Activated CD4-positive, alpha-beta T cell treated with anti-CD3 and anti-CD28 coated beads for 1 hour (primary cell): Measurements from ENCODE around the gene LTBR.
"Not testable (repeated sequence)": the region's sequence is repeated elsewhere in the genome, so short reads cannot be mapped to it uniquely, and the experiment has no call there.

ENCODE experiments used
- DNase-seq: peaks from one replicate; pipeline ENCODE4 v3.0.0-alpha.2; 2020

Gene LTBR

DNA sequence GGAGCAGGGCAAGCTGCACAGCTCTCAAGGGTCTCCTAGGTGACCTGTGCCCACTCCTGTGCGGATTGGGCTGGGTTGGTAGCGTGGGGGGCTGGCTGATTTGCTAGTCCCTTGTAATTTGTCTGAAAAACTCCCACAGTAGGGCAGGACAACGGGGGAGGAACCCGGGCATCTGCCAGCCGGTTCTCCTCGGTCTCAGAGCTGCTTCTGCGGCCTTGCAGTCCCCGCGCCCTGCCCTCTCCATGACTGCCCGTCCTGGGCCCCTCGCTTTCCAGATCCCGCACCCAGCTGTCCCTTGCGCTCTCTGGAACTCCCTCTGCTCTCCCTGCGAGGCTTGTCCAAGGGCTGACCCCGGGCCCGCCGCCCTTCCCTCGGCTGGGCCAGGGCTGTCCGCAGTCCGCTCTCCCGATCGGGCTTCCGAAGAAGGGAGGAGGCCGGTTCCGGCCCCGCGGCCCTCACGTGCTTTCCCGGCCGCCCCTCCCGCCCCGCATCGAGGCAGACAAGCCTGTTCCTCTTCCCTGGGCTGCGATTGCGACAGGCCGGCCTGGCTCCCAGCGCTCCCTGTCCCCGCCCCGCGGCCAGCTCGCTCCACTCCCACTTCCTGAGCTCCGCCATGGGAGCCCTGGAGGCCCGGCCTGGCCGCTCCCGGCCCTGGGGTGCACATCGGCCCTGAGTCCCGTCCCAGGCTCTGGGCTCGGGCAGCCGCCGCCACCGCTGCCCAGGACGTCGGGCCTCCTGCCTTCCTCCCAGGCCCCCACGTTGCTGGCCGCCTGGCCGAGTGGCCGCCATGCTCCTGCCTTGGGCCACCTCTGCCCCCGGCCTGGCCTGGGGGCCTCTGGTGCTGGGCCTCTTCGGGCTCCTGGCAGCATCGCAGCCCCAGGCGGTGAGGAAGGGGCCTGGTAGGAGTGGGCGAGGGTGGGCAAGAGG is at the start of gene LTBR:
TSS of gene LTBR (plus strand) at position 591 of the 927 bp plus-strand sequence. CDS start at position 788, 197 bp downstream.
- no peak for DNase-seq

DNA sequence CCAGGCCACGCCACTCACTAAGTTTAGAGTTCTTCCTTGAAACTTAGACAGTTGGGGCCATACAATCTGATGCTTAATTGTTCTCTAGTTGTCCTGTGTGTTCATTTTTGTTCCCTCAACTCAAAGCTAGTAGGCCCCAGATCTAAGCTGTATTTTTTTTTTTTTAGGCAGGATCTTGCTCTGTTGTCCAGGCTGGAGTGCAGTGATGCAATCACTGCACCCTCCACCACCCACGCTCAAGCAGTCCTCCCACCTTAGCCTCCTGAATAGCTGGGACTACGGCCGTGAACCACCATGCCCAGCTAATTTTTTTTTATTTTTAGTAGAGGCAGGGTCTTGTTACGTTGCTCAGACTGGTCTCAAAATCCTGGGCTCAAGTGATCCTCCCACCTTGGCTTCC is 49.6 kb upstream of the LTBR start:
- no peak for DNase-seq

DNA sequence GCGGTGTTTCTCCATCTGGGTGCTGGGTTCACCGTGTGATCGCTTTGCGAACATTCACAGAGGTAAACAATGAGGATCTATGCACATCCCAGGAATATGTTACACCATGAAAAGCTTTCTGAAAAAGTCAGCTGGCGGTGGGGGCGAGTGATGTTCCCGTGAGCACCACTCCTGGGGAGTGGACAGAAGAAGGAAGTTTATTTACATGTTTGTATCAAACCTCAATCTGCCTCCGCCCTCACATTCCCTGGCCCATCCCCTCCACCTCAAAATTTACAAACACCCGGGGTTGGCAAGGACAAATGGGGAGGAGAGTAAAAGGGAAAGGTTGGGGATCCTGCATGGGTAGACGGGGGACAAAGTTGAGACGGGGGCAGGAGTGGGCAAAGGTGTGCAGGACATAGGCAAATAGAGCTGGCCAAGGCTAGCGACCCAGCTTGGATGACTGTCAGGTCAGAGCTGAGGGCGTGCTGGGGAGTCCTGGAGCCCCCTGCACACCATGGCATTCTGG is 49.0 kb upstream of the LTBR start:
- no peak for DNase-seq

DNA sequence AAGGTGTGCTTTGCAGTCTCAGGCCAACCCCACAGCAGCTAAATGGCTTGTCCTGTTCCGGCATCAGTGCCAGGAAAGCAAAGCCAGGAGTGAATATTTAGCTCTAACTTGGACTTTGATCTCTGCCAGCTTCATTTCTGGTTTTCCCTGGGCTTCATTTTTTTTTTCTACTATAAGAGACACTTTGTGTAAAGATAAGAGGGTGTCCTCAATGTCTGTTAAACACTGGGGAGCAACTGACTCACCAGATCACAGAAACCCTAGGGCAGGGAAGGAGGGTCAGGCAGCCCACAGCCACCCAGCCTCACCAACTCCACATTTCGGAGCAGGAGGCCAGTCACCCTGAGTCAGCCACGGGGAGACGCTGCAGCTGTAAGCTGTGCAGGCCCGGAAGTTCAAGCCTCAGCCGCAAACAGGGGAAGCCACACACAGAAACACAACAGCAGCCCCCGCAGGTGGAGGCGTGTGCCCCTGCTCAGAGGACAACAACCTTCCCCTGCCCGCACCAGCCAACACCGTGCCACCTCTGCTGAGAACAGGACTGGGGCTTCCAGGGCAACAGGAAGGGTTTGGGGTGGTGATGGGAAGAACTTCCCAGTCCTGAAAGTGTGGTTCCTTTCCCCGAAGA is 48.4 kb upstream of the LTBR start:
- peak; percentile 76 for DNase-seq

DNA sequence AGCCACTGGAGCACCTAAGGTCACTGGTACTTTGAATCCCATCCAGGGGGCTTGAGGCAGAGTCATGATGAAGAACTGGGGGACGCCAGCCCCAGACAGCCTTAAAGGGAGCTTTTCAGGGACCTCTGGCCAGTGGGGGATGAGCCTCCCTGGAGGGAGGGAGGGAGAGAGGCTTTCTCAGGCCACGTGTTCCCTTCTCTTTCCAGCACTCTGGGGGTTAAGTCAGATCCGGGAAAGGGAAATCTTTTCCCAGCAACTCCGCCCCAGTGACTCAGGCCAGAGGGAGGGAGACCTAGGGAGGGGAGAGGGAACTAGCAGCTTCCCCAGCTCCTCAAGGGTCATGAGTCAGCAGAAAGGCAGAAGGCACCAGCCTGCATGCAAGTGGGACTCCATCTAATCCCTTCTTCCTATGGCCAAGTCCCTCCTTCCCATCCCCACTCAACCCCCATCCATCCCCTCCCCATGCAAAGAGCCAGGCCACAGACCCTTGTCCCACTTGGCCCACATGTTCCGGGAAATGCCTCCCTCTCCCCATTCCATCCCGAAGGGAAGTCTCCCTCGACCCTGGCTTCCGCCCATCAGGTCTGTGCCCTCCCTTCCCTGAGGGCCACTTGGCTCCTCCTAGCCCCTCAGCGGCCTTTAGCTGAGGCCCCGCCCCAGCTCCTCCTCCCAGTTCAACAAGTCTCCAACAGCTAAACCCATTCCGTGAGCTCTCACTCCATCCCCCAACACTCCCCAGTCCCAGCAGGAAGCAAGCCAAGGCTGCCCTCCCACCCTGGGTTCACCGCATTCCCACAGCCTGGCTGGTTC is 47.7 kb upstream of the LTBR start:
- no peak for DNase-seq

DNA sequence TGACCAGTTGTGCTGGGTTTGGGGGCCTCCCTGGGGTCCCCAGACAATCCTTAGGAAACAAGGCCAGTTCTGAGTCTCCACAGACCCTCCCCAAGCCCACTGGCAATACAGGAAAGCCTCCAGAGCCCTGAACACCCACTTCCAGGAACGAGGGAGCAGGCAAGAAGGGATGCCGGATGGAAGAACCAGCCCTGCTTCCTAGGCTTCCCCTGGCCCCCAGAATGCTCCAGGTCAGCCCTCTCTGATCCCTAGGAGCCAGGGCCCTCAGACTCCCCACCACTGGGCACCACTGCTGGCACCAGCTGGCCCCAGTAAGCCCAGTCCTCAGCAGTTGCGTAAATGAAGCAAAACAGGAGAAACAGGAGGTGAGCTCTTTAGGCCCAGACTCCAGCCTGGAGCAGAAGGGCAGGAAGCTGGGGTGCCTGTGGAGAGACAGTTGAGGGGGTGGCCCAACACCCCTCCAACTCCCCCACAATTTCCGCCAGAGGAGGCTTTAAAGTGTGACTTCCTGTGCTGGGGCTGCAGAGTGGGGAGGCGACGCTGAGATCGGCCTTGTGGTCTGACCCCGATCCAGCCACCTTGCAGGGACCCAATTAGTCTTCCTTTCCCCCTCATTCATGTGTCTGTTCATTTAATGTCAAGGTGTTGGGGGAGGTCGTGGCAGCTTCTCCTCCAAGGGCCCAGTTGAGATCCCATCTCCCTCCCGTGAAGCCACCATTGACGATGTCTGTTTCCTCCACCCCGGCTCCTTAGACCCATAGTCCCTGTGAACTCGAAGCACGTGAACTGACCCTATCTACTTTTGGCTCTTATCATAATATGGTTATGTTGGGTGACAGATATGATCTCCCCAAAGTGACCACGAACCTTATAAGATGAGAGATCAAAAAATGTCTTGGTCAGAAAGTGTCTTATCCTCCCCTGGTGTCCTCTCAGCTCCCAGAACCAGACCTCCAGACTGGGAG is 46.8 kb upstream of the LTBR start:
- DNase-seq: peak; percentile 36

DNA sequence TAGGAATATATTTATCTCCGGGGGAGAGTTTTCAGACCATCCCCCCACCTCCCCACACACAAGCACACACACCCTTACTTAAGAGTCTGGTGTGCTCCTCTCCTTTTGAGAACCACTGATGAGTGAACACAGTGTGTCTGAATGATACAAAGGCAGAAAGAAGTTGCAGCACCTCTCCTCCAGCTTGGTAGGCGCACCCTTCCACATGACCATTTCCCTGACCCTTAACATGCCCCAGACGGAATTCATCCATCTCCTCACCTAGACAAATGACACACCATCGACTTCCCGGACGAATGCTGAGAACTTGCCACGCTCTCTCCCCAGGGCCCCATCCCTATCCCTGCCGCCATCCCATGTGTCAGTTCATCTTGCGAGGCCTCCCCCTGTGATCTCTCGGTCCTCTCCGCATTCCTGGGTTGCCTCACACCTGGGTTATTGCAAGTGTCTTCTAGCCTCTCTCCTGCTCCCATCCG is 46.0 kb upstream of the LTBR start:
- DNase-seq: no peak

DNA sequence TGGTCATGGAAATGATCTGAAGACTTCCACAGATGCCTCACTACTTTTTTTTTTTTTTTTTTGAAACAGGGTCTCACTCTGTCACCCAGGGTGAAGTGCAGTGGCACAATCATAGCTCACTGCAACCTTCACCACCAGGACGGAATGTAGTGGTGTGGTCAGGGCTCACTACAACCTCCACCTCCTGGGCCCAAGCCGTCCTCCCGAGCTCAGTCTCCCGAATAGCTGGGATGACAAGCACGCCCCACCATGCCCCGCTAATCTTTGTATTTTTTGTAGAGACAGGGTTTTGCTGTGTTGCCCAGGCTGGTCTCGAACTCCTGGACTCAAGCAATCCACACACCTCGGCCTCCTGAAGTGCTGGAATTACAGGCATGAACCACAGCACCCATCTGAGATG is 45.4 kb upstream of the LTBR start:
- DNase-seq: not testable (repeated sequence)

DNA sequence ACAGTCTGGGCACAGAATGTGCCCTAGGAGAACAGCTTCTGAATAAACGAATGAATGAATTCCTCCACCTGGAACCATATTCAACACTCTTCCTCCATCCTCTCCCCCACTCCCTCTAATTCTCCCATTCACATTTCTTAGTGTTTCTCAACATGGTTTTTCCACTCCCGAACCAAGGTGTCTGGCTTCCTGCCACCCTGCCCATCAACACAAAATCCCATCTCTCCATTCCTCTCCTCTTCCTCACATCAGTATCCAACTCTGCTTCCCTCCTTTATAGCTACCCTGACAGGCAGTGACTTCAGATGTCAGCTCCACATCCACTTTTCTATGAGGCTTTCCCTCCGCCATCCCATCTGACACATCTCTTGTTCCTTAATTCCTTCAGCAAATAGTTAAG is 45.0 kb upstream of the LTBR start:
- DNase-seq: no peak

DNA sequence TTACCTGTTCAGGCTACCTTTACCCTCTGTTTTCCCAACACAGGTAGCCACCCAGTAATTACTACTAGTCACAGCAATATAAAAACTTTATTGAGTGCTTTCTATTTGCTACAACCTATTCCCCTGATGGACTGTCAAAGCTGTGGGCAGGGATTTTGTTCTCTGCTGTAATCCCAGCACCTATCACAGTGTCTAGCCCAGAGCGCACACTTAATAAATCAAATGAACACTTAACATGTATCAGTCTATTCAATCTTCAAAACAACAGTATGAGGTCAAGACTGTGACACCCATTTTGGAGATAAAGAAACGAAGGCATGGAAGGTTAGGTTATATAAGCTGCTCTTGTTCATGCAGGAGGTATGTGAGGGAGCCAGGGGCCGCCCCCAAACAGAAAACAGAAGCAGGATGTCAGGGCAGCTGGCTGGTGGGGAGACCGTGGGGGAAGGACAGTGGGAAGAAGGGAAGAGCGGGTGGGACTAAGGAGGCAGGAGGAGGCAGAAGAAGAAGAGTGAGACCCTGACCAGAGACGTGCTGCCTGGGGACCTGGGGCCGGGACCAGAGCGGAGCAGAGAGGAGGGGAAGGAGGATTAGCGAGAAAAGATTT is 43.8 kb upstream of the LTBR start:
- no peak for DNase-seq

DNA sequence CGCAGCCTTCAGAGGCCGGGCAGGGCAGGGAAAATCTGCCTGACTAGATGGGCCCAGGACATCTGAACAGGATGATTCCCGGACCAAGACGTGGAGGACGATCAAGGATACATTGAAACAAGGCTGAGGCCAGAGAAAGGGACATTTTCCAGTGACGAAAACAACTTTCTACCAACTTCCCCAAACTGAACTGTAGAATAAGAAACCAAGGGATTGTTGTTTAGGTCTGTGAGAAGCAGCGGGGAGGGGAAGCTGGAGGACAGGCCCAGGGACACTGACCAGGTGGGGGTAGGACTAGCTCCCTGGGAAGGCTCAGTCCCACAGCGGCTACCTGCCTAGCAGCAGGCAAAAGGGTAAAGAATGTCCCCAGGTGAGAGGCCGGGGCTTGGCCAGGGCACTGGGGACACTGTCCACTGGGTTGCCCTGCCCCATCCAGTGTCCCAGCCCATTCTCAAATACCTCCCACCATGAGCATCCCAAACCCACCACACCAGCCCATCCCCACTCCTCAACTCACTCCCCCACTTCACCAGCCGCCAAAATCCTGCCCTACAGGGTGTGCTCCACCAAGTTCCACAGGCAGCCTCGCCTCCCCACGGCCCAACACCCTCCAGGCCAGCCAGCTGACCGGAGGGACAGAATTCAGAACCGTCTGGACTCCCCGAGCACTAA is 43.1 kb upstream of the LTBR start:
- no peak for DNase-seq

DNA sequence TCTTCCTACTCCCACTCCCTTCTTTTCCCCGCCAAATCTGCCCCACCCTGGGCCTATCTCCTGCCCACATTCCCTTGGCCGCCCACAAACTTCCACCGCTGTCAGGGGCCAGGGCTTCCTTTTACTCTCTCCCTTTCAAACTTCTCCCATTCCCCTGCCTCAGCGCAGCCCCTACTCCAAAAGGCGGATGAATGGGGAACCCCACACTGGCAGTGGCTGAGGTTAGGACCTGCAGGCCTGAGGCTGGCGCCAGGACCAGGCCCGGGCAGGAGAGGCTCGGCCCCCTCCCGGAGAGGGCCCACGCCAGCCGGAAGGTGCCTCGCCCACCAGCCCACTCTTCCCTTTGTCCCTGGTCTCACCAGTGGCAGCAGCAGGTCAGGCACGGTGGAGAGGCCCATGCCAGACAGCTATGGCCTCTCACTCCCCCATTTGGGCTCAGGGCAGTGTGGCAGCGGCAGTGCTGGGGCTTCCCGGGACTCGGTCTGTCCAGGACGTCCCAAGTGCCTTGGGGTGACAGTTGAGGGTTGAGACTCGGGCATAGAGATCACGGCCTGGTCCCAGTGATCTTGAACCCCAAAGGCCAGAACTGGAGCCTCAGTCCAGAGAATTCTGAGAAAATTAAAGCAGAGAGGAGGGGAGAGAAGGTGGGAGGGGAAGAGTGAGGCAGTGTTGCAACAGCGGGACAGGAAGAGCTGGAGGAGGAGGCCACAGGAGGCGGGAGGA is 42.4 kb upstream of the LTBR start, which contains the start of gene TNFRSF1A:
TSS of gene TNFRSF1A (minus strand) at position 660 of the 723 bp plus-strand sequence. CDS start at position 398, 262 bp downstream.
- DNase-seq: no peak

DNA sequence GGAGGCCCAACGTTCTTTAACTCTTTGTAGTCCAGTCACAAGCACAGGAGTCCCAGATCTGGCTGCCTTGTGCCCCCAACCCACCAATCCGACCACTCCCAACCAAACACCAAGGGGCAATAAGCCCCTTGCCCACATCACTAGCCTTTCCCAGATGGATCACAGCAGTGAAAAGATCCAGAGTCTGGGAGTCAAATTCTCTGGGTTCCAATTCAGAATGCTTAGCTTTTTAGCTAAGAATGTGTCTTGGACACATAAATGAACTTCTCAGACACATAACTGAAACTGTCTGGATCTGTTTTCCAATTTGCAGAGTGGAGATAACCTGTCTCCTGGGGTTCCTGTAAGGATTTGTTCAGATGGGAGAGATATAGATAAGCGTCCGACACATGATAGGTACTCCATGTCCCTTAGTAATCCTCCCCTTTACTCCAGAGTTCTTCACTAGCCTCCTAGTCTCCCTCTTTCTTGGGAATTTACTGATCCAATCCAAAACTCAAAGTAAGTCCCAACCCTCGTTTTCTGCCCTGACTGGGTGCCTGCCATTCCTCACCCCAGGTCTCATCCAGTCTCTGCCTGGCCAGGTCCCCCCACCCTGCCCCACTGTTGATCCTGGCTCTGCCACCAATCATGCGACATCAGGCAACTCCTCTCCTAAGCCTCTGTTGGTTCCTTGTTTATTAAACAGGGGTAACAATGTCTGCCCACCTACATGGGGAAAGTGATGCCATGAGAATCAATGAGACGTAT is 41.6 kb upstream of the LTBR start:
- no peak for DNase-seq

DNA sequence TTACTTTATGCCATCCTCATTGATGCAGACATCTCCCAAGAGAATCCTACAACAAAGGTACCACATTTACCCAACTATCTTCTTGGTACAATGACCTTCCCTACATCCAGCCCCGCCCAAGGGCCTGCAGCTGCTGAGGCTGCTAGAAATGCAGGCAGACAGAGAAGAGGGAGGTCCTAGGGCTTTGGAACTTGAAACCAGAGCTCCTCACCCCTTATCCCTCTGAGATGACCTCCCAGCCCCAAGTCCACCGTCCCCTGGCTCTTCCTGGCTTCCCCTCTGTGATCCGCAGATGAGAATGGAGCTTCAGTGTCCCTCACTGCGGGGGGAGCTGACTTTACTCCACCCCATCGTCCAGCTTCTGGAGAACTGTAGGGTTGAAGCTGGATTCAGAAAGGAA is 40.4 kb upstream of the LTBR start:
- no peak for DNase-seq

DNA sequence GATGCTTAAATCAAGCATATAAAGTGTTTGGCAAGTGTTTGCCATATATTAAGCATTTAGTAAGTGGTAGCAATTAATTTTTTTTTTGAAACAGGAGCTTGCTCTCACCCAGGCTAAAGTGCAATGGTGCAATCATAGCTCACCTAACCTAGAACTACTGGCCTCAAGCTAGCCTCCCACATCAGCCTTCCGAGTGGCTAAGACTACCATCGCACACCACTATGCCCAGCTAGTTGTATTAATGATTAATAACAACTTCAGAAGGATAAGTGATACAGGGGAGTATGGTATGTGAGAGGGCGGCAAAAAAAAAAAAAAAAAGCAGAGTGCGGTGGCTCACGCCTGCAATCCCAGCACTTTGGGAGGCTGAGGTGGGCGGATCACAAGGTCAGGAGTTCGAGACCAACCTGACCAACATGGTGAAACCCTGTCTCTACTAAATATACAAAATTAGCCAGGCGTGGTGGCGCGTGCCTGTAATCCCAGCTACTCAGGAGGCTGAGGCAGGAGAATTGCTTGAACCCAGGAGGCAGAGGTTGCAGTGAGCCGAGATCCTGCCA is 39.8 kb upstream of the LTBR start:
- DNase-seq: not testable (repeated sequence)

DNA sequence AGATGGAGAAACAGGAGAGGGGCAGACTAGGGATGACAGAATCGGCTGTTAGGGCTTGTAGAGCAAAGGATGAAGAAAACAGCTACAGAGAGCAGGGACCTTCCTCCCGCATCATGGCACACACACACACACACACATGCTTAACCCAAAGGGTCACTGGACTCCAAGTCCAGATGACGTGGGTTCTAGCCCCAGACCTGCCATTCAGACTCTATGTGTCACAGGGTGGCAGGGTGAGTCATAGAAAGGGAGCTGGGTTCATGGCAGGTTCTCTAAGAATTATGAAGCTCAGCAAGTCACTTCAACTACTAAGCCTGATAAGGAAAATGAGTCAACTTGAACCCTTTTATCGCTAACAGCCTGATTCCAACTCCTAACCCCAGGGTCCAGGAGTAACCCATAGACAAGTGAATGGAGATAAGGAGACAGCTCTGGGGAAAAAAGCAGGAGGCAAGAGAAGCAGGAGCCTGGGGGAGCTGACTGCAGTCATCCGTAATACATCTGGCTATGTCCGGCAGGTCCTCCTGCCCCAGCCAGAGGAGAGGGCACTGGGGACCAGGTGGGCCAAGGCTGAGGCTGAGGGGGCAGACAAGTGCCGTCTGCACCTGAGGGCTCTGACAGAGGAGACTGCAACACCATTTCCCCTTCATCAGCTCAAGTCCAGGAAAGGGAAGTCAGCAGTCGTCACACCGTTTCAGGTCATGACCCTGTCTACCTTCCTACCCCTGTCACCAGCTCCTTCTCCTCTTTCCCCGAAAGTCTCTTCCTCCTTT is 38.5 kb upstream of the LTBR start:
- DNase-seq: no peak

DNA sequence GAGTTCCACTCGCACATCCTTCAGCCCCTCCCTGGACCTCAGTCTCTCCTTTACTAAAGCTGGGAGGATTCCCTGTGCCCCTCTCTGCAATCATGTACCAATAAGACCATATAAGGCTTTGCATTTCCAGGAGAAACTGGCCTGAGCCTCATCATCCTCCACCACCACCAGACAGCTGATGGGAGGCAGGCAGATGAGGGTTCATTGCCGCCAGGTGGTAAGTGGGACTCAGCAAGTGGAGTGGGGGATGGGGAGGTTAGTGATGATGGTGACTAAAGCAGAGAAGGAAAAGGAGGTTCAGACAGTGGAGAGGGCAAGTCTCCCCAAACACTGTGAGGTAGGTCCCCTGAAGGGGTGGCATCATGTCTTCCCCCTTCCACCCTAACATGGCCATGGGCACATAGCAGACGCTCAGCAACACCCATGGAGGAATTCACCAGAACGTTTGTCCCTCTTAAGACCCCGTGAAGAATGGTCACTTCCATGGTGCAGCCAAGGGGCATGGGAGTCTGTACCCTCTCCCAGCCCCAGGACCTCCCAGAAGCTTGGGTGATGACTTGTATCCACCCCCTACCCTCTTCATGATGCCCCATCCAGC is 37.6 kb upstream of the LTBR start:
- no peak for DNase-seq

DNA sequence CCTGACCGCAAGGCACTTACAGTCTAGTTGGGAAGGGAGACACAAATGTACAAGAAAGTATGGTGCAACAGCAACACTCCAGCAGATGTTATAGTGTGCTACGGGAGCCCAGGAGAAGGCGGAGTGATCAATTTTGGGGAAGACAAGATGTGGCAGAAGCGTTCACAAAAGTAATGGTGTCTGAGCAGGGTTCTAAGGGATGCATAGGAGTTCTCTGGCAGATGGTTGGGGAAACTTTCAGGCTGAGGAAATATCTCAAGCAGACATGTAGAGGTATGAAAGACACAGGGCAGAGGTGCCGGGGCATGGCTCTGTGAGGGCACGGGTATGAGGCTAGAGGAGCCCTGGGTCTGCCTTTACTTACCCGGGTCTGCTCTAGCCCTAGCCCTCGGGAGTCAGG is 37.0 kb upstream of the LTBR start:
- no peak for DNase-seq
